OCI-LY7 (cell line): ENCODE data around the gene STK4. TPM values are rescaled to one million over a fixed set of nuclear protein-coding genes. Genes with fewer than 3 reads are reported as not detected.

Experiments used
- BruUV-seq: library from RNA; stranded (reverse); fragments of 400-500 nt; replicated peaks from 2 replicates; lab custom pipeline; 2021; lab: Mats Ljungman, UMichigan
- CTCF ChIA-PET: fragments of 300-600 bp; sonication (Branson Sonifier 250); formaldehyde crosslinking; loops from one replicate; lab custom pipeline; 2022; ENCODE audit warnings: antibody characterized with exemption; ENCODE audit not compliant: unreplicated experiment; lab: Charles Lee
- POLR2A ChIA-PET: fragments of 300-600 bp; sonication (Branson Sonifier 250); formaldehyde crosslinking; loops from one replicate; lab custom pipeline; 2022; ENCODE audit warnings: antibody characterized with exemption; lab: Charles Lee
- DNase-seq: peaks from one replicate; pipeline ENCODE4 v3.0.0-alpha.2; 2015; ENCODE audit warnings: low spot score
- H2AFZ ChIP-seq: fragments of 200-600 bp; sonication (generic), shearing (Covaris generic); 2 replicates; pipeline ENCODE4 v1.6.1; 2014; ENCODE audit warnings: mild to moderate bottlenecking, antibody characterized with exemption, low read length, moderate library complexity
- H3K27ac ChIP-seq: fragments of 200-600 bp; sonication (generic); 2 replicates; pipeline ENCODE4 v1.5.1; 2014; ENCODE audit warnings: mixed run types, low read depth, mild to moderate bottlenecking, moderate library complexity, low read length, inconsistent platforms; ENCODE audit not compliant: poor library complexity, severe bottlenecking
- H3K36me3 ChIP-seq: fragments of 200-600 bp; sonication (generic); 2 replicates; pipeline ENCODE4 v1.6.1; 2014; ENCODE audit warnings: mild to moderate bottlenecking, antibody characterized with exemption, low read length, moderate library complexity, mixed read lengths; ENCODE audit not compliant: insufficient read depth
- H3K4me1 ChIP-seq: fragments of 200-600 bp; sonication (generic); 2 replicates; pipeline ENCODE4 v1.5.1; 2014; ENCODE audit warnings: mild to moderate bottlenecking, low read length; ENCODE audit not compliant: insufficient read depth, poor library complexity, severe bottlenecking
- H3K4me2 ChIP-seq: fragments of 200-600 bp; sonication (generic); 2 replicates; pipeline ENCODE4 v1.6.1; 2014; ENCODE audit warnings: mild to moderate bottlenecking, low read length
- H3K4me3 ChIP-seq: fragments of 200-600 bp; sonication (generic); 2 replicates; pipeline ENCODE4 v1.5.1; 2014; ENCODE audit warnings: mild to moderate bottlenecking, low read depth, low read length; ENCODE audit not compliant: poor library complexity, severe bottlenecking
- H3K79me2 ChIP-seq: fragments of 200-600 bp; sonication (generic); 2 replicates; pipeline ENCODE4 v1.6.1; 2016; ENCODE audit warnings: low read depth, mild to moderate bottlenecking, low read length, moderate library complexity, mixed read lengths; ENCODE audit not compliant: insufficient read depth
- H3K9me2 ChIP-seq: fragments of 200-600 bp; sonication (generic); 2 replicates; pipeline ENCODE4 v1.6.1; 2016; ENCODE audit warnings: mild to moderate bottlenecking, low read length, mixed read lengths; ENCODE audit not compliant: insufficient read depth
- H3K9me3 ChIP-seq: fragments of 200-600 bp; sonication (generic); 2 replicates; pipeline ENCODE4 v1.6.1; 2014; ENCODE audit warnings: mild to moderate bottlenecking, mixed run types, low read length, mixed read lengths
- H4K20me1 ChIP-seq: fragments of 200-600 bp; sonication (generic); 2 replicates; pipeline ENCODE4 v1.6.1; 2014; ENCODE audit warnings: mild to moderate bottlenecking, antibody characterized with exemption, low read length, moderate library complexity, mixed read lengths; ENCODE audit not compliant: insufficient read depth
- CTCF ChIP-seq: fragments of 200-600 bp; sonication (generic); conservative IDR thresholded peaks from 2 replicates; pipeline ENCODE4 v1.5.1; 2014; ENCODE audit warnings: mild to moderate bottlenecking, antibody characterized with exemption, low read length, moderate library complexity, mixed read lengths
- EZH2phosphoT487 ChIP-seq: fragments of 200-600 bp; sonication (generic); IDR thresholded peaks from 2 replicates; pipeline ENCODE4 v1.6.1; 2018; ENCODE audit warnings: low read depth, borderline replicate concordance, mild to moderate bottlenecking, mixed run types, antibody characterized with exemption, low read length, moderate library complexity, mixed read lengths
- intact Hi-C: fragments of 100-400 bp; cut with micrococcal nuclease; formaldehyde crosslinking; loops from one replicate; pipeline ENCODE4 v1.10.0; 2022; ENCODE audit not compliant: unreplicated experiment
- total RNA-seq, 2 experiments: library from RNA; depleted of rRNA in 1 of 2; stranded (reverse); fragments of >200 nt in 1 of 2; shearing (Covaris generic) in 1 of 2; gene quantifications; 2 replicates each; pipeline ENCODE4 v1.2.3, GENCODE V29; 2014 to 2022

The STK4 gene
- total RNA-seq, 2 experiments from 2014 or later: 67.9 to 140 TPM

- Histone ChIP-seq H3K4me3 (no peak overlapping the region), H4K20me1 (no peaks in the 10 kb centered on the region), H3K27ac (no peak overlapping the region), H3K79me2 (no peaks in the 10 kb centered on the region), H3K4me2 (no peak overlapping the region), H3K9me3 (0 out of 2 replicates have a peak, but pooled peaks cover under 1% of the 10 kb centered on the region), H3K9me2 (no peaks in the 10 kb centered on the region), H3K4me1 (no peaks in the 10 kb centered on the region), H2AFZ (no peak overlapping the region), H3K36me3 (peaks cover 11% of the 10 kb centered on the region)
- intact Hi-C loops: no loop called here
- DNase-seq: no peak
- CTCF ChIA-PET: no interaction called here
- POLR2A ChIA-PET: no interaction called here
- no TSS peak for BruUV-seq
- TF ChIP-seq CTCF: no peak
- no peak for TF ChIP-seq EZH2phosphoT487
Measured at GRCh38 chr20:45087814-45088213, 121.5 kb downstream of the STK4 start.

DNA sequence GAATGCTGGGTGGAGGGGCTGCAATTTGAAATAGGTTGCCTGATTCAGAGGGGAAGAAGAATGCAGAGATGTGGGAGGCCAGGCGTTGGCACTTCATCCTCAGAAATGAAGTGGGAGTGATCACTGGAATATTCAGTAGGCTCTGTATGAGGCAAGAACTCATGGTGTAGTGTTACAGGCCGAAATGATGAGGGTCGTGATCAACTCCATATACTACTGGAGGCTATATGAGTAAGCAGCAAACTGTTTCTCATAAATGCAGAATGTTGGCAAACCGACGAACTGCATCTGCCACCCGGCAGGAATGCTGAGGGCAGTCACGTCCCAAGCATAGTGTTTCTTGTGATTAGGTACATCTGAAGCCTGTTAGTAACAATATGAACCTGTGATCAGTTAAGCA lies 121.9 kb downstream of the STK4 start:
- CTCF ChIA-PET: no interaction called here
- TF ChIP-seq EZH2phosphoT487 (no peak), CTCF (no peak)
- no peak overlapping the region for H3K4me2 ChIP-seq

DNA sequence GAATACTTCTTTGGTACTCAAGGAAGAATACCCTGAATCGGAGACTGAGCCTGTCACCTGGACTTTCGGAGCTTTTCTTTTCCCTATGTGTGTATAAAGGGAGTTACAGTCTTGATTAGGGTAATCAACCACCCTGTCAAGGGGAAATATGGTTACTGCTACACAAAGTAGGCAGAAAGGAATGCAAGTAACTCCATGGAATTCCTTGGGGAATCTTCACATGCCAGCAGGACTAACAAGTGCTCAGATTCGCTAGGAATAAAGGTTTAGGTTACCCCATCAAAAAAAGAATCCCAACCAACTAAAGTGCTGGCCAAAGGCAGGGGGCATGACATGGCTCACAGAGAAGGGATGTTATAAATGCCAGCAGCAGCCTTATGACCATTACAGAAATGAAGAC lies 124.2 kb downstream of the STK4 start:
- Histone ChIP-seq H3K36me3 (peaks cover 5% of the 10 kb centered on the region; the same call in 1 of the 2 replicates), H3K27ac (no peak overlapping the region), H3K4me3 (no peak overlapping the region), H3K4me1 (no peaks in the 10 kb centered on the region), H4K20me1 (no peaks in the 10 kb centered on the region), H2AFZ (no peak overlapping the region), H3K9me3 (no peaks in the 10 kb centered on the region), H3K79me2 (no peaks in the 10 kb centered on the region), H3K9me2 (no peaks in the 10 kb centered on the region), H3K4me2 (no peak overlapping the region)
- CTCF ChIA-PET: no interaction called here
- TF ChIP-seq EZH2phosphoT487: no peak
- no peak for TF ChIP-seq CTCF
- intact Hi-C loops: no loop called here
- no peak for DNase-seq
- POLR2A ChIA-PET: no interaction called here
- no TSS peak for BruUV-seq

More for the DNA sequence above, 121.9 kb downstream of the STK4 start:
- POLR2A ChIA-PET: no interaction called here
- Histone ChIP-seq H3K4me3 (no peak overlapping the region), H3K9me3 (no peaks in the 10 kb centered on the region), H3K4me1 (no peaks in the 10 kb centered on the region), H2AFZ (no peak overlapping the region), H3K9me2 (no peaks in the 10 kb centered on the region), H4K20me1 (no peaks in the 10 kb centered on the region), H3K36me3 (peaks cover 7% of the 10 kb centered on the region), H3K79me2 (no peaks in the 10 kb centered on the region), H3K27ac (no peak overlapping the region)
- no peak for DNase-seq
- no TSS peak for BruUV-seq
- intact Hi-C loops: no loop called here
